Activated CD4-positive, alpha-beta T cell treated with anti-CD3 and anti-CD28 coated beads, Interleukin-10, Interleukin-2, amounts not matched to agents 100 ng/mL and 50 ng/mL, durations not matched to agents 16 hours and 8 hours (primary cell): ENCODE measurements around the gene EXOSC9.

Experiments used
- DNase-seq: peaks from one replicate; pipeline ENCODE4 v3.0.0-alpha.2; 2020

Gene EXOSC9

DNA sequence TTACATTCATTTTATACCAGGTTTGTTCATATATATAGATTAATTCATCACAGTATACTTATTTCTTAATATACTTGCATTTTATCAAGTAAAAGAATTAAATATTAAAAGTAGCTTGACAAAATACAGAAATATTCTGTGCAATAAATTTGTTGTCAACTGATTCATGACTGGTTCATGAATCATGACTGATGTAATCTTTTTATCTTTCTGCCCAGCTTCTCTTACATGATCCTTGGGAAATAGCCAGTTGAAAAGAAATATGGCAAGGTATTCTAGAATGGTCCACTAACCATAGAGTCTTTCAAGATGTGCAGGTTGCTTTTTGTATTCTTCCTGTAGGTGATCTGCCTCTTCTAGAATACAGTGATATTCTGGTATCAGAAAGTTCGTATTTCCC lies 26.7 kb downstream of the EXOSC9 start:
- no peak for DNase-seq

DNA sequence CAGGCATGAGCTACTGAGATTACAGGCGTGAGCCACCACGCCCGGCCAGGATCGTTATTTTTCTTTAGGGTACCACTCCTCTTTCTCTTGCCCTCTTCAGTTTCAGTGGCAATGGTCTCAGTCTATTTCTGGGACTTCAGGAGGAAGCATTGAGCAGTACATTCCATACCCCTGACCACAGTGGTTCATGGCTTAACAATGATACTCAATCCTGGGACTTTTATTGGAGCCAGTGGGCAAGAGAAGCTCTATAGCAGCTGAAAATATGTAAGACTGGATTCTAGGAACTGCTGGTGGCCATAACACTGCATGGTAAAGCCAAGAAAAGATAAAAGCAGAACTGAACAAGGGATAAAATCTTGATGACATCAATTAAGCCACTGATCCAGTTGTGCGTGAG lies 28.4 kb downstream of the EXOSC9 start:
- DNase-seq: no peak

DNA sequence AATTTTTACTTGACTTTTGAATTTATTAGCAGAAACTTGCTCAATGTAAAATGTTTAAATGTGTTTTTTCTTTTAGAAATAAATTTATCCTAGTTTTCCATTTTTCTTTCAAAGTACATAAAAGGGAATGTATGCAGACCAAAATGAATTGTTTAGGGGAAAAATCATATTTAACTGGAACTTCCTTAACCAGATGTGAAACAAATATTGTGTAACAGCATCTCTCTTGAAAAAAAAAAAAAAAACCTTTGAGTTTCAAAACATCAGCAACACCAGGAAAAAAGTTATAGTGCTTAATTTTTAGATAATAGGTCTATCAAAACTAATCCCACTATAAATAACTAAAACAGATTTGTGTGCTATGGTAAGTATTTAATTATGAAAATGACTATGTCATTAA lies 37.0 kb downstream of the EXOSC9 start:
- DNase-seq: no peak

- no peak for DNase-seq
Measured at GRCh38 chr4:121842862-121843261, 41.7 kb downstream of the EXOSC9 start.

GRCh38 chr4:121846662-121847061 lies 45.5 kb downstream of the EXOSC9 start:
- peak; percentile 11 for DNase-seq

DNA sequence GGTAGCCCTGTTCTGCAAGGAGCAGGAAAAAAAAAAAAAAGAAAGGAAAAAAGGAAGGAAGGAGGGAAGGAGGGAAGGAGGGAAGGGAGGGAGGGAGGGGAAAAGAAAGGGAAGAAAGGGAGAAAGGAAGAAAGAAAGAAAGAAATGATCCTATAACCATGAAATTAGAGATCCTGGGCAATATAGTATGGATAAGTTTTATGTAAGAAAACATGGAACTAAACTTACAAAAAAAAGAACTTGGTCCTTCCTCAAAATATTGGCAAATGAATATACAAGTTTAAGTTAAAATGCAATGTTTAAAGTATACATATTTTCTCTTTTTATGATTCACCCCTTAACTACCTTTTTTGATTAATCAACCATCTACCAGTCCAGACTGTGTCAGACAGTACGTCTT lies 50.2 kb downstream of the EXOSC9 start:
- DNase-seq: no peak

DNA sequence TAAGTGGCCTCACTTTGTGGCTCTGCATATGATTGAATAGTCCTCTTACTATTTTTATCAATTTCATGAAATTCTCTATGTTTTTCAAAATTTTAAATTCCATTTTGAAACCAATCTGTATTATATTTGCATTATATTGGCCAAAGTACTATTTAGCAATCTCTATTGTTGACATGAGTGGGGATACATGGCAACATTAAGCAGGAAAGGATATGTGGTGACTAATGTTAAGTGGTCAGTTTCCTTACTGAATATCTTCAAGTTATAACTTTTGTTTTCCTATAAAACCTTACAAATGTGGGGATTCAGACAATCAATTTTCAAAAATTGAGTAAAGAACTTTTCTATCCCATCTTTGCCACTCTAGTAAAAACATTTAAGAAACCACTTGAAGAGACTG lies 59.0 kb downstream of the EXOSC9 start:
- no peak for DNase-seq

DNA sequence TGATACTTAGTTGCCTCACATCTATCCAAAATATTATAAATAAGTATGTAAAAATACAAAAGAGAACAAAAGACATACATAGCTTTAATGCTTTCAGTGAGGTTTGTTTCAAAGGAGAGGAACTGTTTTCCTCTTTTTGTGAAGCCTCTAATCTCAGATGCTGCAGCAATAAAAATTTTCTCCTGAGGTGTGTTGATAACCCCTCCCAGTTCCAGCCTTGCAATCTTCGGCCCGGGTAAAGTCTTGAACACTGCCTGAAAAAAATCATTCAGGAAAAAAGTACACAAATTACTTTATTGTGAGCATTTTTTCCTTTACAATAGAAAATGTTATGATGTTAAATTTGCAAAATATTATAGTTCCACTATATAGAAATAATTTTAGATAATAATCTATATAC lies 60.3 kb downstream of the EXOSC9 start:
- no peak for DNase-seq

DNA sequence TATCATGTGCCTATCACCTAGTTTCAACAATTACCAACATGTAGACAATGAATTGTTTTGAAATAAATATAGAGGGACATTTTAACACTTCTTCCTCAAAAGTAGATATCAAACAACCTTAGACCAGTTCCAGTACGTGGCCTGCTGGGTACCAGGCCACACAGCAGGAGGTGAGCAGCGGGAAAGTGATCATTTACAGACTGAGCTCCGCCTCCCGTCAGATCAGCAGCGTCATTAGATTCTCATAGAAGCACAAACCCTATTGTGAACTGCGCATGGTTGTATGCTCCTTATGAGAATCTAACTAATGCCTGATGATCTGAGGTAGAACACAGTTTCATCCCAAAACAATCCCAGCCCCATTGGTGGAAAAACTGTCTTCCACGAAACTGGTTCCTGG lies 62.7 kb downstream of the EXOSC9 start:
- DNase-seq: no peak
